ENCODE measurements around the gene DNM1L. TPM values are rescaled to one million over a fixed set of nuclear protein-coding genes. Genes with fewer than 3 reads are reported as not detected.

The DNM1L gene
- total RNA-seq, 1 experiment from 2014 or later: 102 TPM

- Histone ChIP-seq H3K4me3 (ENCODE audit: low read depth, low read length, poor library complexity, severe bottlenecking) (no peak overlapping the region), H3K36me3 (ENCODE audit: insufficient read depth, low read length, poor library complexity, severe bottlenecking) (no peaks in the 10 kb centered on the region), H3K27me3 (replicated peaks; ENCODE audit: insufficient read depth, low read depth, low read length, poor library complexity) (peaks cover 32% of the 10 kb centered on the region), H3K9me3 (ENCODE audit: low read depth, low read length, poor library complexity, severe bottlenecking) (no peaks in the 10 kb centered on the region), H3K4me1 (ENCODE audit: insufficient read depth, low read length, poor library complexity, severe bottlenecking) (no peaks in the 10 kb centered on the region), H3K27ac (ENCODE audit: low read depth, low read length, poor library complexity, severe bottlenecking) (no peak overlapping the region)
- ChIA-PET POLR2A (ENCODE audit: low non-redundant PET) (no interaction called here), CTCF (no interaction called here)
- TF ChIP-seq EZH2 (IDR thresholded peaks at IDR 0.05; ENCODE audit: borderline replicate concordance, low read depth, low read length, poor library complexity, severe bottlenecking) (no peak), CTCF (conservative IDR thresholded peaks at IDR 0.05; ENCODE audit: low read depth, low read length) (no peak)
- intact Hi-C loops (cut with micrococcal nuclease; ENCODE audit: unreplicated experiment): no loop called here
- BruUV-seq (replicated peaks): no TSS peak
- no peak for DNase-seq (ENCODE audit: low spot score)
Measured at GRCh38 chr12:32777159-32777558, 98.1 kb downstream of the DNM1L start.

DNA sequence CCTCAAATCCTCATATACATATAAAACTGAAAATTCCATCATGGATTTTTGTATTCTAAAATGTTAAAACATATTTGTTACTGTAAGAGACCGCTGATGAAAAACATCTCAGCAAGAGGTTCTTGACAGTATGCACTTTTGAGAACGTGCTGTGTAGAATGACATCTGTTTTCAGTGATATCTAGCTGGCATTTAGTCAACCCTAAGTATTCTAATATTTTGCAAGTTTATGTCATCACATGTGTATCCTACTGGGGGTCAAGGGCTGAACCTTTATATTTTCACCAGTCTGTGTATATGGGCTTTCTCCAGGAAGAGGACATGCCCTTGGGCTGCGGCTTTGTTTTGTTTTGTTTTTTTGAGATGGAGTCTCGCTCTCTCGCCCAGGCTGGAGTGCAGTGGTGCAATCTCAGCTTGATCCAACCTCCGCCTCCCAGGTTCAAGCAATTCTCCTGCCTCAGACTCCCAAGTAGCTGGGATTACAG, 98.6 kb downstream of the DNM1L start:
- H3K36me3 ChIP-seq (ENCODE audit: insufficient read depth, low read length, poor library complexity, severe bottlenecking): no peaks in the 10 kb centered on the region
- no peaks in the 10 kb centered on the region for H3K9me3 ChIP-seq (ENCODE audit: low read depth, low read length, poor library complexity, severe bottlenecking)
- BruUV-seq (replicated peaks): no TSS peak
- ChIA-PET POLR2A (ENCODE audit: low non-redundant PET) (no interaction called here), CTCF (no interaction called here)
- H3K4me3 ChIP-seq (ENCODE audit: low read depth, low read length, poor library complexity, severe bottlenecking): no peak overlapping the region
- H3K27ac ChIP-seq (ENCODE audit: low read depth, low read length, poor library complexity, severe bottlenecking): no peak overlapping the region
- no peaks in the 10 kb centered on the region for H3K4me1 ChIP-seq (ENCODE audit: insufficient read depth, low read length, poor library complexity, severe bottlenecking)
- intact Hi-C loops (cut with micrococcal nuclease; ENCODE audit: unreplicated experiment): no loop called here
- no peak for DNase-seq (ENCODE audit: low spot score)
- TF ChIP-seq EZH2 (IDR thresholded peaks at IDR 0.05; ENCODE audit: borderline replicate concordance, low read depth, low read length, poor library complexity, severe bottlenecking) (no peak), CTCF (conservative IDR thresholded peaks at IDR 0.05; ENCODE audit: low read depth, low read length) (no peak)
- H3K27me3 ChIP-seq (replicated peaks; ENCODE audit: insufficient read depth, low read depth, low read length, poor library complexity): peaks cover 30% of the 10 kb centered on the region

DNA sequence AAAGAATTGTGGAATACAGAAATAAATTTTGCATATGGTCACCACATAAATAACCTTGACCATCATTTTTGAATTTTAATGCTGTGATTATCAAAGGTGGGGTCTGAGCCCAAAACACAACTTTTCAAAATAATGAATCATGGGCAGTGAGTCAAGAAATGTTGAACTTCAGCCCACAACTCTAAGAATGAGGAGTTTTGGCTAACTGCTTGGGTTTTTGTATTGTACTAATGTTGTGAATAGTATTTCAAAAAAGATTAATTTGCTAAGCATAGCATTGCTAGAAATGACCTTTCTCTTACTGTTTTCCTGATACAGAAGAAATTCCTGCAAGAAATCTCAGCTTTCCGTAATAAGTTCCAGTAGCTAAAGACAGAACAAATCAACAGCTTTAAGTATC, 101.0 kb downstream of the DNM1L start:
- DNase-seq (ENCODE audit: low spot score): no peak
- TF ChIP-seq EZH2 (IDR thresholded peaks at IDR 0.05; ENCODE audit: borderline replicate concordance, low read depth, low read length, poor library complexity, severe bottlenecking): no peak
- TF ChIP-seq CTCF (conservative IDR thresholded peaks at IDR 0.05; ENCODE audit: low read depth, low read length): no peak
- Histone ChIP-seq H3K27me3 (replicated peaks; ENCODE audit: insufficient read depth, low read depth, low read length, poor library complexity) (peaks cover 29% of the 10 kb centered on the region), H3K36me3 (ENCODE audit: insufficient read depth, low read length, poor library complexity, severe bottlenecking) (no peaks in the 10 kb centered on the region), H3K4me1 (ENCODE audit: insufficient read depth, low read length, poor library complexity, severe bottlenecking) (no peaks in the 10 kb centered on the region), H3K4me3 (ENCODE audit: low read depth, low read length, poor library complexity, severe bottlenecking) (no peak overlapping the region), H3K27ac (ENCODE audit: low read depth, low read length, poor library complexity, severe bottlenecking) (no peak overlapping the region), H3K9me3 (ENCODE audit: low read depth, low read length, poor library complexity, severe bottlenecking) (no peaks in the 10 kb centered on the region)
- intact Hi-C loops (cut with micrococcal nuclease; ENCODE audit: unreplicated experiment): loop anchor here (1.0 kb wide), 1 partner anchor 35 kb away; no protein-coding TSS in a partner anchor
- POLR2A ChIA-PET (ENCODE audit: low non-redundant PET): no interaction called here
- CTCF ChIA-PET: no interaction called here
- no TSS peak for BruUV-seq (replicated peaks)

Measured in A673 (cell line).